Measurements from ENCODE around the gene KRTAP1-4.

Gene KRTAP1-4

GRCh38 chr17:41016578-41017215 lies 13.3 kb downstream of the KRTAP1-4 start:
- Histone ChIP-seq H3K4me1 (ENCODE audit: control insufficient read depth, insufficient read depth, low read length) (no peaks in the 10 kb centered on the region), H3K9ac (ENCODE audit: low read depth, low read length) (no peak overlapping the region), H3K27me3 (ENCODE audit: control insufficient read depth, insufficient read depth, low read length) (no peaks in the 10 kb centered on the region), H3K36me3 (ENCODE audit: control insufficient read depth, insufficient read depth, low read length) (no peaks in the 10 kb centered on the region), H3K4me3 (ENCODE audit: low read depth, low read length) (no peak overlapping the region), H3K9me3 (ENCODE audit: control insufficient read depth, insufficient read depth, low read length) (no peaks in the 10 kb centered on the region; the same call in 1 of the 2 replicates), H3K27ac (ENCODE audit: low read depth, low read length) (no peak overlapping the region)

GRCh38 chr17:41015454-41015853 lies 14.5 kb downstream of the KRTAP1-4 start:
- no peaks in the 10 kb centered on the region for H3K27me3 ChIP-seq (ENCODE audit: control insufficient read depth, insufficient read depth, low read length)
- no peak overlapping the region for H3K27ac ChIP-seq (ENCODE audit: low read depth, low read length)
- no peak overlapping the region for H3K4me3 ChIP-seq (ENCODE audit: low read depth, low read length)
- H3K4me1 ChIP-seq (ENCODE audit: control insufficient read depth, insufficient read depth, low read length): no peaks in the 10 kb centered on the region
- H3K9ac ChIP-seq (ENCODE audit: low read depth, low read length): no peak overlapping the region
- H3K36me3 ChIP-seq (ENCODE audit: control insufficient read depth, insufficient read depth, low read length): no peaks in the 10 kb centered on the region
- no peaks in the 10 kb centered on the region for H3K9me3 ChIP-seq (ENCODE audit: control insufficient read depth, insufficient read depth, low read length)

GRCh38 chr17:41013606-41014005 lies 16.4 kb downstream of the KRTAP1-4 start:
- H3K36me3 ChIP-seq (ENCODE audit: control insufficient read depth, insufficient read depth, low read length): no peaks in the 10 kb centered on the region
- no peaks in the 10 kb centered on the region for H3K27me3 ChIP-seq (ENCODE audit: control insufficient read depth, insufficient read depth, low read length)
- H3K9me3 ChIP-seq (ENCODE audit: control insufficient read depth, insufficient read depth, low read length): no peaks in the 10 kb centered on the region
- H3K9ac ChIP-seq (ENCODE audit: low read depth, low read length): no peak overlapping the region
- H3K4me3 ChIP-seq (ENCODE audit: low read depth, low read length): no peak overlapping the region
- no peak overlapping the region for H3K27ac ChIP-seq (ENCODE audit: low read depth, low read length)
- peaks cover 14% of the 10 kb centered on the region for H3K4me1 ChIP-seq (ENCODE audit: control insufficient read depth, insufficient read depth, low read length)

DNA sequence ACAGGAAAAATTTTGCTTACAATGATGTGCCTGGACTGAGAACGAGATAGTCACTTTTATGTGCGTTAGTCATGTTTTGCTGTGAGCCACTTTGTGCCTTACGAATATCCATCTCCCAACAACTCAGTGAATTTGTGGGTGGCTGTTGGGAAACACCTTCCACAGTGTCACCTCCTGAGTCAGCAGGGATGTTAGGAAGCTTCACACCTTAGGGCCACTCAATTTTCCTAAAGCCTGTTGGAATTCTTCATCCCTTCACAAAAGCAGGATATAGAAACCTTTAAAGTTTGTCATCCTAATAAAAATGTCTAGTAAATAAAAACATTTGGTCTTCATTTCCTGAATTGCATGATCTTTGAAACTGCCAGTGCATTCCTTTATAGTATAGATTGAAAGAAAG lies 16.8 kb downstream of the KRTAP1-4 start:
- Histone ChIP-seq H3K9ac (ENCODE audit: low read depth, low read length) (no peak overlapping the region), H3K4me3 (ENCODE audit: low read depth, low read length) (no peak overlapping the region), H3K36me3 (ENCODE audit: control insufficient read depth, insufficient read depth, low read length) (no peaks in the 10 kb centered on the region), H3K27me3 (ENCODE audit: control insufficient read depth, insufficient read depth, low read length) (no peaks in the 10 kb centered on the region), H3K27ac (ENCODE audit: low read depth, low read length) (no peak overlapping the region), H3K9me3 (ENCODE audit: control insufficient read depth, insufficient read depth, low read length) (no peaks in the 10 kb centered on the region), H3K4me1 (ENCODE audit: control insufficient read depth, insufficient read depth, low read length) (peaks cover 16% of the 10 kb centered on the region)

GRCh38 chr17:41012326-41013120 lies 17.5 kb downstream of the KRTAP1-4 start:
- H3K4me3 ChIP-seq (ENCODE audit: low read depth, low read length): no peak overlapping the region
- H3K4me1 ChIP-seq (ENCODE audit: control insufficient read depth, insufficient read depth, low read length): peaks cover 16% of the 10 kb centered on the region
- no peaks in the 10 kb centered on the region for H3K27me3 ChIP-seq (ENCODE audit: control insufficient read depth, insufficient read depth, low read length)
- no peaks in the 10 kb centered on the region for H3K9me3 ChIP-seq (ENCODE audit: control insufficient read depth, insufficient read depth, low read length)
- no peaks in the 10 kb centered on the region for H3K36me3 ChIP-seq (ENCODE audit: control insufficient read depth, insufficient read depth, low read length)
- no peak overlapping the region for H3K9ac ChIP-seq (ENCODE audit: low read depth, low read length)
- no peak overlapping the region for H3K27ac ChIP-seq (ENCODE audit: low read depth, low read length)

DNA sequence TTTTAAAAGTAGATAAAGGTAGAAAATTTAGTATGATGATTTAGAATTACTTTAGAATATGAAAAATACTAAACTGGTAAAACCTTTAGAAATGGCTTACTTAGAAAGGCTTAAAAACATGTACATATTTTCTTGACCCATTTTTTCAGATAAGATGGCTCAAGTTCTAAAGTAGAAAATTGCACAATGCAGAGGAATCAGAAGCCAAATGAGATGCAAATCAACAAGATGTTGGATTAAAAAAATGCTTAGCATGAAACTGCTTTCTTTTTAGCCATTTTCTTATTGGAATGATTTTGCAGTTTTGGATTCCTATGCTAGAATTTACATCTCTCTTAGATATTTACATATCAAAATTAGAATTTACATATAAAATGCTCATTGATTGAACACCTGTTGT lies 19.6 kb downstream of the KRTAP1-4 start:
- H3K36me3 ChIP-seq (ENCODE audit: control insufficient read depth, insufficient read depth, low read length): no peaks in the 10 kb centered on the region
- H3K9me3 ChIP-seq (ENCODE audit: control insufficient read depth, insufficient read depth, low read length): no peaks in the 10 kb centered on the region

DNA sequence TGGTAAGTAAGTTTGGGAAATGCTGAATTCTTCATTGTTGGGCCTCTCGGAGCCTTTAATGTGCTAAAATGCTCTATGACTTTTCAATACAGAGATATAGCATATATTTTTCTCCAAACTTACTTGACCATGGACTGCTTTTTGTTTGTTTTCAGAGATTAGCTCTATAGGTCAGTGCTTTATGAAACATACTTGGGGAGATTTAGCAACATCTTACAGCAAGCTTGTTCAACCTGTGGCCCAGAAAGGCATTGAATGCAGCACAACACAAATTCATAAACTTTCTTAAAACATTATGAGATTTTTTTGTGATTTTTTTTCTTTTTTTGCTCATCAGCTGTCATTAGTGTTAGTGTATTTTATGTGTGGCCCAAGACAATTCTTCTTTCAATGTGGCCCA lies 20.1 kb downstream of the KRTAP1-4 start:
- Histone ChIP-seq H3K4me1 (ENCODE audit: control insufficient read depth, insufficient read depth, low read length) (peaks cover 16% of the 10 kb centered on the region), H3K27ac (ENCODE audit: low read depth, low read length) (no peak overlapping the region), H3K9me3 (ENCODE audit: control insufficient read depth, insufficient read depth, low read length) (no peaks in the 10 kb centered on the region), H3K36me3 (ENCODE audit: control insufficient read depth, insufficient read depth, low read length) (no peaks in the 10 kb centered on the region), H3K27me3 (ENCODE audit: control insufficient read depth, insufficient read depth, low read length) (no peaks in the 10 kb centered on the region), H3K4me3 (ENCODE audit: low read depth, low read length) (no peak overlapping the region), H3K9ac (ENCODE audit: low read depth, low read length) (no peak overlapping the region)

More for the DNA sequence above, 19.6 kb downstream of the KRTAP1-4 start:
- Histone ChIP-seq H3K4me3 (ENCODE audit: low read depth, low read length) (no peak overlapping the region), H3K9ac (ENCODE audit: low read depth, low read length) (no peak overlapping the region), H3K4me1 (ENCODE audit: control insufficient read depth, insufficient read depth, low read length) (peaks cover 16% of the 10 kb centered on the region), H3K27ac (ENCODE audit: low read depth, low read length) (no peak overlapping the region), H3K27me3 (ENCODE audit: control insufficient read depth, insufficient read depth, low read length) (no peaks in the 10 kb centered on the region)

DNA sequence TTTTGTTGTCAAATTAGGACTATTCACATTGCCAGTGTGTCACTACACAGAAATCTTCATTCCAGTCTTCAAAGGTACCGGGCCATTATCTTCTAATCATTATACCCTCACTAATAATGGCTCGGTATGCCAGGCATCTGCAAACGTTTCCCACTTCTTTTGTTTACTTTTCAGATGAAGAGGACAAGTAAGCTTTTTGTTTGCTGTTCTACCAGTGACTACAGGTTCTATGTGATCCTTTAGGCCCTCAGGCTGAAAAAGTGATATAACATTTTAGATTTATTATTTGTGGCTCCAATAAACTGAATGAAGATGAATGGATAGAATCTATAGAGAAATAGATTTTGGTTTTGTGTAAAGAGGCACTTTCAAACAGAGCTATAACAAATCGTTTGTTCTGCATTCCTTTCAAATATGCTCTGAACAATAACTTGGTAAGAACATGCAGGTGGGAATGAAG lies 20.7 kb downstream of the KRTAP1-4 start:
- Histone ChIP-seq H3K36me3 (ENCODE audit: control insufficient read depth, insufficient read depth, low read length) (no peaks in the 10 kb centered on the region), H3K27ac (ENCODE audit: low read depth, low read length) (peak overlapping the region; percentile 16), H3K27me3 (ENCODE audit: control insufficient read depth, insufficient read depth, low read length) (no peaks in the 10 kb centered on the region), H3K9ac (ENCODE audit: low read depth, low read length) (no peak overlapping the region), H3K9me3 (ENCODE audit: control insufficient read depth, insufficient read depth, low read length) (no peaks in the 10 kb centered on the region), H3K4me1 (ENCODE audit: control insufficient read depth, insufficient read depth, low read length) (peaks cover 16% of the 10 kb centered on the region), H3K4me3 (ENCODE audit: low read depth, low read length) (no peak overlapping the region)

DNA sequence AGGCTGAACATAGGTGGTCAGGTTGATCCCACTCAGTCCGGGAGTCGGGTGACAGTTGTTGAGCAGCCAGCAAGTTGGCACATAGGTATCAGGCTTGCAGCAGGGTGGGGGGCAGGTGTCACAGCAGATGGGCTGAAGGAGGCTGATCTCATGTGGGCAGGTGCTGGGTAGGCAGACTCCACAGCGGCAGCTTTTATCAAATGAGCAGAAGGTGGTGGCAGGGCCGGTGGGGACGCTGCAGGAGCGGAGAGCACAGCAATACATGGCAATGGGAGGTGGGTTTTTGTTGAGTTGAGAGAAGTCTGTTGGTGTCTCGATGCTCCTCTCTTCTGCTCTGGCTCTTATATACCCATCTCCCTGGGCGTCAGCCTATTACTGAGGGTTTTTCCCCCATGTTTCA lies 21.2 kb downstream of the KRTAP1-4 start, which contains the start of gene KRTAP3-1:
TSS of gene KRTAP3-1 (minus strand) at position 318 of the 400 bp plus-strand sequence. CDS start at position 264, 54 bp downstream.
- Histone ChIP-seq H3K9ac (ENCODE audit: low read depth, low read length) (no peak within 1 kb of the TSS), H3K9me3 (ENCODE audit: control insufficient read depth, insufficient read depth, low read length) (no peaks in the 10 kb centered on the region), H3K27me3 (ENCODE audit: control insufficient read depth, insufficient read depth, low read length) (no peaks in the 10 kb centered on the region), H3K36me3 (ENCODE audit: control insufficient read depth, insufficient read depth, low read length) (no peaks in the 10 kb centered on the region), H3K27ac (ENCODE audit: low read depth, low read length) (peak within 1 kb of the TSS; percentile 16), H3K4me1 (ENCODE audit: control insufficient read depth, insufficient read depth, low read length) (peaks cover 16% of the 10 kb centered on the region), H3K4me3 (ENCODE audit: low read depth, low read length) (no peak within 1 kb of the TSS)

- Histone ChIP-seq H3K27ac (ENCODE audit: low read depth, low read length) (no peak overlapping the region), H3K4me3 (ENCODE audit: low read depth, low read length) (no peak overlapping the region), H3K4me1 (ENCODE audit: control insufficient read depth, insufficient read depth, low read length) (peaks cover 14% of the 10 kb centered on the region), H3K9ac (ENCODE audit: low read depth, low read length) (no peak overlapping the region), H3K27me3 (ENCODE audit: control insufficient read depth, insufficient read depth, low read length) (no peaks in the 10 kb centered on the region), H3K36me3 (ENCODE audit: control insufficient read depth, insufficient read depth, low read length) (no peaks in the 10 kb centered on the region), H3K9me3 (ENCODE audit: control insufficient read depth, insufficient read depth, low read length) (no peaks in the 10 kb centered on the region)
Observed at GRCh38 chr17:41004397-41004796, 25.6 kb downstream of the KRTAP1-4 start.

GRCh38 chr17:41003926-41004325 lies 26.1 kb downstream of the KRTAP1-4 start:
- H3K9me3 ChIP-seq (ENCODE audit: control insufficient read depth, insufficient read depth, low read length): no peaks in the 10 kb centered on the region
- H3K27me3 ChIP-seq (ENCODE audit: control insufficient read depth, insufficient read depth, low read length): no peaks in the 10 kb centered on the region
- H3K4me1 ChIP-seq (ENCODE audit: control insufficient read depth, insufficient read depth, low read length): peaks cover 9% of the 10 kb centered on the region; the same call in 1 of the 2 replicates
- H3K4me3 ChIP-seq (ENCODE audit: low read depth, low read length): no peak overlapping the region
- H3K9ac ChIP-seq (ENCODE audit: low read depth, low read length): no peak overlapping the region
- no peak overlapping the region for H3K27ac ChIP-seq (ENCODE audit: low read depth, low read length)
- H3K36me3 ChIP-seq (ENCODE audit: control insufficient read depth, insufficient read depth, low read length): no peaks in the 10 kb centered on the region

Measured in HUES48 (cell line).